K562 (cell line): Measurements from ENCODE around the gene USB1. TPM values are rescaled to one million over a fixed set of nuclear protein-coding genes. Genes with fewer than 3 reads are reported as not detected.

ENCODE experiments used
- E2F8 ChIP-seq: fragments of 450-650 bp; IDR thresholded peaks from 2 replicates; pipeline ENCODE4 v1.7.1; 2018; ENCODE audit warnings: mild to moderate bottlenecking, low read depth; ENCODE audit not compliant: partially characterized antibody
- EGR1 ChIP-seq: fragments of 450-650 bp; conservative IDR thresholded peaks from 2 replicates; pipeline ENCODE4 v1.6.1; 2017; ENCODE audit warnings: mild to moderate bottlenecking
- GABPA ChIP-seq: fragments of 200-800 bp; sonication (Bioruptor generic); conservative IDR thresholded peaks from 2 replicates; pipeline ENCODE4 v1.6.1; 2016; ENCODE audit warnings: low read depth, missing genetic modification characterization, missing compliant biosample characterization
- JUNB ChIP-seq: fragments of 450-650 bp; formaldehyde crosslinking; conservative IDR thresholded peaks from 2 replicates; pipeline ENCODE4 v1.4.0; 2020; ENCODE audit warnings: mild to moderate bottlenecking
- RCOR1 ChIP-seq, 2 experiments: IDR thresholded peaks; 2 replicates each; pipeline ENCODE4 v1.6.1; 2012; ENCODE audit warnings: low read depth in 2 of 2, low read length in 2 of 2, borderline replicate concordance in 1 of 2, improper control_type of control experiment in 1 of 2
- SIN3A ChIP-seq, 2 experiments: fragments of 150-350 bp in 1 of 2; IDR thresholded peaks; 2 replicates each; pipeline ENCODE4 v1.6.1; 2011 to 2016; ENCODE audit warnings: borderline replicate concordance in 2 of 2, low read depth in 2 of 2, low read length in 2 of 2, mild to moderate bottlenecking in 2 of 2, moderate library complexity in 2 of 2; ENCODE audit not compliant: control insufficient read depth in 1 of 2
- XRCC5 ChIP-seq: fragments of 200-400 bp; formaldehyde crosslinking; IDR thresholded peaks from 2 replicates; pipeline ENCODE4 v1.6.1; 2017; ENCODE audit warnings: low read depth, mild to moderate bottlenecking, low read length
- polyA plus RNA-seq, 8 experiments: library from polyadenylated mRNA; depleted of rRNA in 4 of 8; stranded (reverse) in 5 of 8; unstranded in 3 of 8; fragments of >200 nt; fragmentation: Nextera tagmentation in 2 of 8; fragmentation: Illumina TruSeq in 1 of 8; extraction: Ambion mirVana in 2 of 8; extraction: Trizol in 1 of 8; gene quantifications; 2 replicates each; pipeline versions ENCODE4 v1.2.1 to v1.2.3, GENCODE V29; 2011 to 2014; ENCODE audit warnings: inconsistent platforms in 1 of 8, missing spikeins in 1 of 8
- total RNA-seq, 7 experiments: library from RNA; depleted of rRNA in 6 of 7; stranded (reverse); fragments of >200 nt in 6 of 7; fragmentation: Illumina TruSeq in 2 of 7; extraction: Trizol in 2 of 7; gene quantifications; 2 replicates each; pipeline versions ENCODE4 v1.2.1 to v1.2.3, GENCODE V29; 2011 to 2021; ENCODE audit warnings: low replicate concordance in 1 of 7
- TF ChIP-seq, protein P1 (sequence below), 2 experiments: fragments of 450-650 bp; formaldehyde crosslinking in 1 of 2; IDR thresholded peaks; 2 replicates each; pipeline versions ENCODE4 v1.4.0 to v1.6.1; 2014 to 2020; ENCODE audit warnings: mild to moderate bottlenecking in 2 of 2, borderline replicate concordance in 1 of 2, low read depth in 1 of 2
- TF ChIP-seq, protein P2 (sequence below): fragments of 450-650 bp; IDR thresholded peaks from 2 replicates; pipeline ENCODE4 v1.6.1; 2017; ENCODE audit warnings: antibody characterized with exemption, mild to moderate bottlenecking

Gene USB1
- total and polyA plus RNA-seq, 9 of the 15 experiments (the other 6 are each of a cell fraction or from before 2014, with no cell fraction given), result 11.6 to 73.6 (median 19.4) TPM

DNA sequence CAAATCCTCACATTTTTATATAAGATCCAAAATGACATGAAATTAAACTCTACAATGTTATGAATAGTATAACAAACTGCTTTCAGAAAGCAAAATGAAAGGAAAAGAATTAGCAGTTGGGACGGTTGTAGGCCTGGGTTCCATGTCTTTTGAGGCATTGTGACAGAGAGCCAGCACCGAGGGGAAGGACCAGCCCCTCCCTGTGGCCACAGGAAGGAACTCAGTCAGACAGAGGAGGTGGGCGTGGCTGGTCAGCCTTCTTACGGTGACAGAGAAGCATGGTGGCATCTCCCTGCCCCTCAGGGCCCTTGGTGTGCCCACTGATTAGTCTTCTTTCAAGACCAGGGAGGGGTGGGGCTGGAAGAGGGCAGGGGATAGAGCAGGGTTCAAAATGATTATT lies 6.4 kb upstream of the USB1 start (continued):
- TF ChIP-seq E2F8, result peak; percentile 31
- TF ChIP-seq, protein P1, sequence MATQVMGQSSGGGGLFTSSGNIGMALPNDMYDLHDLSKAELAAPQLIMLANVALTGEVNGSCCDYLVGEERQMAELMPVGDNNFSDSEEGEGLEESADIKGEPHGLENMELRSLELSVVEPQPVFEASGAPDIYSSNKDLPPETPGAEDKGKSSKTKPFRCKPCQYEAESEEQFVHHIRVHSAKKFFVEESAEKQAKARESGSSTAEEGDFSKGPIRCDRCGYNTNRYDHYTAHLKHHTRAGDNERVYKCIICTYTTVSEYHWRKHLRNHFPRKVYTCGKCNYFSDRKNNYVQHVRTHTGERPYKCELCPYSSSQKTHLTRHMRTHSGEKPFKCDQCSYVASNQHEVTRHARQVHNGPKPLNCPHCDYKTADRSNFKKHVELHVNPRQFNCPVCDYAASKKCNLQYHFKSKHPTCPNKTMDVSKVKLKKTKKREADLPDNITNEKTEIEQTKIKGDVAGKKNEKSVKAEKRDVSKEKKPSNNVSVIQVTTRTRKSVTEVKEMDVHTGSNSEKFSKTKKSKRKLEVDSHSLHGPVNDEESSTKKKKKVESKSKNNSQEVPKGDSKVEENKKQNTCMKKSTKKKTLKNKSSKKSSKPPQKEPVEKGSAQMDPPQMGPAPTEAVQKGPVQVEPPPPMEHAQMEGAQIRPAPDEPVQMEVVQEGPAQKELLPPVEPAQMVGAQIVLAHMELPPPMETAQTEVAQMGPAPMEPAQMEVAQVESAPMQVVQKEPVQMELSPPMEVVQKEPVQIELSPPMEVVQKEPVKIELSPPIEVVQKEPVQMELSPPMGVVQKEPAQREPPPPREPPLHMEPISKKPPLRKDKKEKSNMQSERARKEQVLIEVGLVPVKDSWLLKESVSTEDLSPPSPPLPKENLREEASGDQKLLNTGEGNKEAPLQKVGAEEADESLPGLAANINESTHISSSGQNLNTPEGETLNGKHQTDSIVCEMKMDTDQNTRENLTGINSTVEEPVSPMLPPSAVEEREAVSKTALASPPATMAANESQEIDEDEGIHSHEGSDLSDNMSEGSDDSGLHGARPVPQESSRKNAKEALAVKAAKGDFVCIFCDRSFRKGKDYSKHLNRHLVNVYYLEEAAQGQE (IDR thresholded peaks at IDR 0.05; ENCODE audit: borderline replicate concordance), result peak; percentile 77; the same call in 1 of the 2 replicates
- TF ChIP-seq, protein P1 (CRISPR knock-in tag; IDR thresholded peaks at IDR 0.05; ENCODE audit: low read depth), result no peak
- TF ChIP-seq SIN3A (IDR thresholded peaks at IDR 0.05; ENCODE audit: borderline replicate concordance in 2 of 2, control insufficient read depth in 1 of 2, low read depth in 2 of 2, low read length in 2 of 2), result peak in 1 of 2 experiments; percentile 14; a peak in 1 of 4 replicates
- TF ChIP-seq, protein P2, sequence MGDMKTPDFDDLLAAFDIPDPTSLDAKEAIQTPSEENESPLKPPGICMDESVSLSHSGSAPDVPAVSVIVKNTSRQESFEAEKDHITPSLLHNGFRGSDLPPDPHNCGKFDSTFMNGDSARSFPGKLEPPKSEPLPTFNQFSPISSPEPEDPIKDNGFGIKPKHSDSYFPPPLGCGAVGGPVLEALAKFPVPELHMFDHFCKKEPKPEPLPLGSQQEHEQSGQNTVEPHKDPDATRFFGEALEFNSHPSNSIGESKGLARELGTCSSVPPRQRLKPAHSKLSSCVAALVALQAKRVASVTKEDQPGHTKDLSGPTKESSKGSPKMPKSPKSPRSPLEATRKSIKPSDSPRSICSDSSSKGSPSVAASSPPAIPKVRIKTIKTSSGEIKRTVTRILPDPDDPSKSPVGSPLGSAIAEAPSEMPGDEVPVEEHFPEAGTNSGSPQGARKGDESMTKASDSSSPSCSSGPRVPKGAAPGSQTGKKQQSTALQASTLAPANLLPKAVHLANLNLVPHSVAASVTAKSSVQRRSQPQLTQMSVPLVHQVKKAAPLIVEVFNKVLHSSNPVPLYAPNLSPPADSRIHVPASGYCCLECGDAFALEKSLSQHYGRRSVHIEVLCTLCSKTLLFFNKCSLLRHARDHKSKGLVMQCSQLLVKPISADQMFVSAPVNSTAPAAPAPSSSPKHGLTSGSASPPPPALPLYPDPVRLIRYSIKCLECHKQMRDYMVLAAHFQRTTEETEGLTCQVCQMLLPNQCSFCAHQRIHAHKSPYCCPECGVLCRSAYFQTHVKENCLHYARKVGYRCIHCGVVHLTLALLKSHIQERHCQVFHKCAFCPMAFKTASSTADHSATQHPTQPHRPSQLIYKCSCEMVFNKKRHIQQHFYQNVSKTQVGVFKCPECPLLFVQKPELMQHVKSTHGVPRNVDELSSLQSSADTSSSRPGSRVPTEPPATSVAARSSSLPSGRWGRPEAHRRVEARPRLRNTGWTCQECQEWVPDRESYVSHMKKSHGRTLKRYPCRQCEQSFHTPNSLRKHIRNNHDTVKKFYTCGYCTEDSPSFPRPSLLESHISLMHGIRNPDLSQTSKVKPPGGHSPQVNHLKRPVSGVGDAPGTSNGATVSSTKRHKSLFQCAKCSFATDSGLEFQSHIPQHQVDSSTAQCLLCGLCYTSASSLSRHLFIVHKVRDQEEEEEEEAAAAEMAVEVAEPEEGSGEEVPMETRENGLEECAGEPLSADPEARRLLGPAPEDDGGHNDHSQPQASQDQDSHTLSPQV, result 0 out of 2 replicates have a peak, but pooled peaks have one; percentile 32
- TF ChIP-seq EGR1, result peak; percentile 11; the same call in 1 of the 2 replicates
- peak; percentile 69; the same call in 1 of the 2 replicates for TF ChIP-seq XRCC5
- TF ChIP-seq RCOR1 (IDR thresholded peaks at IDR 0.05; ENCODE audit: borderline replicate concordance in 1 of 2, low read depth in 2 of 2, low read length in 2 of 2), result peak in 1 of 2 experiments; percentile 31; a peak in 1 of 4 replicates
- no peak for TF ChIP-seq JUNB (CRISPR knock-in tag)
- TF ChIP-seq GABPA (tag), result peak; percentile 66
